ENCODE measurements around the gene RPS16. TPM values are rescaled to one million over a fixed set of nuclear protein-coding genes. Genes with fewer than 3 reads are reported as not detected.
A peak's percentile ranks its signal among the peaks of the same experiment; 100 is the strongest.

RPS16 gene
- total and polyA plus RNA-seq, 12 donors, result 229 to 2,033 (median 1,202) TPM

DNA sequence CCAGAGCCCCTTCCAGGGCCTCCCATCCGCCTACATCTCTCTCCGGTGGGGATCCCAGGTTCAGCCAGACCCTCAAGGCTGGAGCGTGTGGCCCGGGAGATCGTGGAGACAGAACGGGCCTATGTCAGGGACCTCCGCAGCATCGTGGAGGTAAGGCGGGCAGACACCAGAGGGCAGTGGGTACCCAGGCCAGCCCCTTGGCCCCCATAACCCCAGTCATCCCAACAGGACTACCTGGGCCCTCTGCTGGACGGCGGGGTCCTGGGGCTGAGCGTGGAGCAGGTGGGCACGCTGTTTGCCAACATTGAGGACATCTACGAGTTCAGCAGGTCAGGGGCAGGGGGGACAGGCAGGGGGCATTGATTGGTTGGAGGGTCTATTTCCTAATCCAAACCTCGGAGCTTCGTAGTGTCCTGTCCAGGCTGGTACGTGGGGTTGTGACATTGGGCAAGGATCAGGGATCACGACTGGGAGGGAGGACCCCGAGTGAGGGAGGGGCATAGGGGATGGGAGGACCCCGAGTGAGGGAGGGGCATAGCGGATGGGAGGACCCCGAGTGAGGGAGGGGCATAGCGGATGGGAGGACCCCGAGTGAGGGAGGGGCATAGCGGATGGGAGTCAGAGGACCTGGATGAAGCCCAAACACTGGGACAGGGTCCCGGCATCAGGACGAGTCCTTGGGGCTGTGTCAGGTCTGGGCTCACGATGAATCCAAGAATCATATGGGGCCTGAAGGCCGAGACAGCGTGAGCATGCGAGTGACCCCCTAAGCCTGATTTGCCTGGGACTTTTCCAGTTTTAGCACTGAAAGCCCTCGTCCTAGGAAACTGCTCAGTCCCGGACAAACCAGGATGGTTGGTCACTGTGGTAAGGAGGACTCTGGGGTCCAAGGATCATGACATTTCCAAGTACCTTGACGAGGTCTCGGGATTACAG is 20.4 kb downstream of the RPS16 start:
- H3K4me1 ChIP-seq (replicated peaks in 1 of 2), result peaks cover 3 to 13% of the 10 kb centered on the region in 2 donors
- DNase-seq, result no peak
- TF ChIP-seq POLR2A (IDR thresholded peaks at IDR 0.05), result no peak
- TF ChIP-seq, protein P1, sequence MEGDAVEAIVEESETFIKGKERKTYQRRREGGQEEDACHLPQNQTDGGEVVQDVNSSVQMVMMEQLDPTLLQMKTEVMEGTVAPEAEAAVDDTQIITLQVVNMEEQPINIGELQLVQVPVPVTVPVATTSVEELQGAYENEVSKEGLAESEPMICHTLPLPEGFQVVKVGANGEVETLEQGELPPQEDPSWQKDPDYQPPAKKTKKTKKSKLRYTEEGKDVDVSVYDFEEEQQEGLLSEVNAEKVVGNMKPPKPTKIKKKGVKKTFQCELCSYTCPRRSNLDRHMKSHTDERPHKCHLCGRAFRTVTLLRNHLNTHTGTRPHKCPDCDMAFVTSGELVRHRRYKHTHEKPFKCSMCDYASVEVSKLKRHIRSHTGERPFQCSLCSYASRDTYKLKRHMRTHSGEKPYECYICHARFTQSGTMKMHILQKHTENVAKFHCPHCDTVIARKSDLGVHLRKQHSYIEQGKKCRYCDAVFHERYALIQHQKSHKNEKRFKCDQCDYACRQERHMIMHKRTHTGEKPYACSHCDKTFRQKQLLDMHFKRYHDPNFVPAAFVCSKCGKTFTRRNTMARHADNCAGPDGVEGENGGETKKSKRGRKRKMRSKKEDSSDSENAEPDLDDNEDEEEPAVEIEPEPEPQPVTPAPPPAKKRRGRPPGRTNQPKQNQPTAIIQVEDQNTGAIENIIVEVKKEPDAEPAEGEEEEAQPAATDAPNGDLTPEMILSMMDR (IDR thresholded peaks at IDR 0.05), result peak in 1 of 6 experiments; percentile 2
- 61 to 76% (median 71%) methylated on average over 24 to 35 of the region's 35 CpGs for WGBS, 4 donors
- no peaks in the 10 kb centered on the region for H3K9me3 ChIP-seq (replicated peaks in 1 of 3)
- no peaks in the 10 kb centered on the region for H3K27me3 ChIP-seq
- peak overlapping the region in 1 of 4 donors; percentile 75 for H3K4me3 ChIP-seq
- H3K27ac ChIP-seq, result peak overlapping the region in 1 of 5 donors; percentile 93
- intact Hi-C loops (cut with DNase I), result no loop called here
- H3K36me3 ChIP-seq (replicated peaks in 1 of 2), result peaks cover 0 to 10% of the 10 kb centered on the region in 2 donors

DNA sequence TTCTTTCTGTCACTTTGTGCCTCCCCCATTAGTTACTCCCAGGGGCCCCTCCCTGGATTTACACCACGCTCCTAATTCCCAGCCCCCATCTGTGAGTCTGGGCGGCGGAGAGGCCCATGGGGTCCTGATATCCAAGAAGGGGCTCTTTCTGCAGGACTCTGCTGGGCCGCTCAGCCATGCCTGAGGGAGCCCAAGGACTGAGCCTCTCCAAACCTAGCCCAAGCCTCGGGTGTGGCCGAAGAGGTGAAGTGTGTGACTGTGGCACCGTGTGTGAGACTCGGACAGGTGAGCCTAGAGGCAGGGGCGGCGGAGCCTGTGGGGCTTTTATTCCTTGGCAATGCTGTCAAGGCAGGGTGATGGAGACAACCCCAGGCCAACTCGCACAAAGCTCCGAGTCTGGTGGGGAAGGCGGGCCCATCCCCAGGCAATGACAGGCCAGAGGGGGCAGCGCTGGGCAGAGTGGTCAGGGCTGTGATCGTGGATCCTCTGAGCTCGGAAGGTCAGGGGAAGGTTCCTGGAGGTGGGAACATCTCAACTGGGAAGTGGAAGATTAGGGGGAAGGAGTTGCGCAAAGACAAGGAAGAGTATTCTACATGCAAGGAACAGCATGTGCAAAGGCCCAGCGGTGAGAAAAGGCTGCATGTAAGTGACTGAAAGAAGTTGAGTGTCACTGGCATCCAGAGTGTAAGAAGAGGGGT is 21.7 kb downstream of the RPS16 start:
- H3K27ac ChIP-seq, result peak overlapping the region in 4 of 5 donors; percentile 52 to 93 (median 72)
- no peak for TF ChIP-seq POLR2A (IDR thresholded peaks at IDR 0.05)
- TF ChIP-seq, protein P1 (IDR thresholded peaks at IDR 0.05), result peak in 1 of 6 experiments; percentile 11
- H3K9me3 ChIP-seq (replicated peaks in 1 of 3), result no peaks in the 10 kb centered on the region
- intact Hi-C loops (cut with DNase I), result no loop called here
- WGBS, 4 donors, result 53 to 63% (median 61%) methylated on average over 9 to 18 of the region's 18 CpGs
- no peaks in the 10 kb centered on the region for H3K27me3 ChIP-seq
- H3K36me3 ChIP-seq (replicated peaks in 1 of 2), result peaks cover 0 to 10% of the 10 kb centered on the region in 2 donors
- peak in 3 of 7 donors; percentile 43 to 58 (median 45) for DNase-seq
- peaks cover 8 to 20% of the 10 kb centered on the region in 2 donors for H3K4me1 ChIP-seq (replicated peaks in 1 of 2)
- H3K4me3 ChIP-seq, result peak overlapping the region in 2 of 4 donors; percentile 60 to 75

DNA sequence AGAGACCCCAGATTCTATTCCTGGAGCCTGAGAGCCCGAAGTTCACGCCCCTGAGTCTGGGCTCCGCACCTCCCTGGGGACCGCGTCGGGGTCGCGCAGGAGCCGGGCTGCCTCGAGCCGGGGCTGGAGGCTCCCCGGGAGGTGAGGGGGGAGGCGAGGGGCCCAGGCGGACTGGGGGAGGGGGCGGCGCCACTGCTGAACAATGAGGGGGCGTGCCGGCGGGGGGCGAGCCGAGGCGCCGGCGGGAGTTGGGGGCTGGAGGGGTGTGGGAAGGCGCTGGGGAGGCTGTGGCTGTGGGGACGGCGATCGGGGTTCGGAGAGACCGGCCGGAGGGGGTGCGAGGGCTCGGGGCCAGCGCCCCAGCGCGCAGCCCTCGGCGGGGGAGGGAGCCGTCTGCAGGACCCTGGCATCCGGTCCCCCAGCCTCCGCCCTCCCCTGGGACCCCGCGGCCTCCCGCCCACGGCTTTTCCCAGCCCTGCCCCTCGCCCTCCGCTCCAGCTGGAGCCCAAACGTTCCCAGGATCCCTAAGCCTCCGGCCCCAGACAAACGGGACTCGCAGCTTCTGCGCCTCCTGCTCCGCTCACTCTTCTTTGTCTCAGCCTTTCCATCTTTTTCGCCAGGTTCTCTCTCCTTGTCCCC is 22.4 kb downstream of the RPS16 start:
- intact Hi-C loops (cut with DNase I), result no loop called here
- peak in 6 of 7 donors; percentile 44 to 72 (median 62) for DNase-seq
- no peaks in the 10 kb centered on the region for H3K27me3 ChIP-seq
- no peak for TF ChIP-seq POLR2A (IDR thresholded peaks at IDR 0.05)
- TF ChIP-seq, protein P1 (IDR thresholded peaks at IDR 0.05), result no peak
- H3K27ac ChIP-seq, result peak overlapping the region in 4 of 5 donors; percentile 52 to 93 (median 72)
- peaks cover 8 to 24% of the 10 kb centered on the region in 2 donors for H3K4me1 ChIP-seq (replicated peaks in 1 of 2)
- peak overlapping the region in 3 of 4 donors; percentile 60 to 75 (median 74) for H3K4me3 ChIP-seq
- no peaks in the 10 kb centered on the region for H3K9me3 ChIP-seq (replicated peaks in 1 of 3)
- WGBS, 4 donors, result 3 to 13% (median 5%) methylated on average over 11 to 52 of the region's 54 CpGs
- peaks cover 0 to 13% of the 10 kb centered on the region in 2 donors for H3K36me3 ChIP-seq (replicated peaks in 1 of 2)
